ENCODE results near the gene SUPT6H.
"Not testable (repeated sequence)": the region's sequence is repeated elsewhere in the genome, so short reads cannot be mapped to it uniquely, and the experiment has no call there.

DNA sequence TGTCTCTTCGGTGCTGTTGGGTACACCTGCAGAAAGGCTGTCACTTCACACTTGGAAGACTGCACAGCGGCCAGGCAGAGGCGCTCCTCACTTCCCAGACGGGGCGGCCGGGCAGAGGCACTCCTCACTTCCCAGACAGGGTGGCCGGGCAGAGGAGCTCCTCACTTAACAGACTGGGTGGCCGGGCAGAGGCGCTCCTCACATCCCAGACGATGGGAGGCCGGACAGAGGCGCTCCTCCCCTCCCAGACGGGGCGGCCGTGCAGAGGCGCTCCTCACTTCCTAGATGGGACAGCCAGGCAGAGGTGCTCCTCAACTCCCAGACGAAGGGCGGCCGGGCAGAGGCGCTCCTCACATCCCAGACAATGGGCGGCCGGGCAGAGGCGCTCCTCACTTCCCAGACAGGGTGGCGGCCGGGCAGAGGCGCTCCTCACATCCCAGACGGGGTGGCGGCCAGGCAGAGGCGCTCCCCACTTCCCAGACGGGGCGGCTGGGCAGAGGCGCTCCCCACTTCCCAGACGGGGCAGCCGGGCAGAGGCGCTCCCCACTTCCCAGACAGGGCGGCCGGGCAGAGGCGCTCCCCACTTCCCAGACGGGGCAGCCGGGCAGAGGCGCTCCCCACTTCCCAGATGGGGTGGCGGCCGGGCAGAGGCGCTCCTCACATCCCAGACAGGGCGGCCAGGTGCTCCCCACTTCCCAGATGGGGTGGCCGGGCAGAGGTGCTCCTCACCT lies 3.1 kb upstream of the SUPT6H start:
- TF ChIP-seq, protein P1, sequence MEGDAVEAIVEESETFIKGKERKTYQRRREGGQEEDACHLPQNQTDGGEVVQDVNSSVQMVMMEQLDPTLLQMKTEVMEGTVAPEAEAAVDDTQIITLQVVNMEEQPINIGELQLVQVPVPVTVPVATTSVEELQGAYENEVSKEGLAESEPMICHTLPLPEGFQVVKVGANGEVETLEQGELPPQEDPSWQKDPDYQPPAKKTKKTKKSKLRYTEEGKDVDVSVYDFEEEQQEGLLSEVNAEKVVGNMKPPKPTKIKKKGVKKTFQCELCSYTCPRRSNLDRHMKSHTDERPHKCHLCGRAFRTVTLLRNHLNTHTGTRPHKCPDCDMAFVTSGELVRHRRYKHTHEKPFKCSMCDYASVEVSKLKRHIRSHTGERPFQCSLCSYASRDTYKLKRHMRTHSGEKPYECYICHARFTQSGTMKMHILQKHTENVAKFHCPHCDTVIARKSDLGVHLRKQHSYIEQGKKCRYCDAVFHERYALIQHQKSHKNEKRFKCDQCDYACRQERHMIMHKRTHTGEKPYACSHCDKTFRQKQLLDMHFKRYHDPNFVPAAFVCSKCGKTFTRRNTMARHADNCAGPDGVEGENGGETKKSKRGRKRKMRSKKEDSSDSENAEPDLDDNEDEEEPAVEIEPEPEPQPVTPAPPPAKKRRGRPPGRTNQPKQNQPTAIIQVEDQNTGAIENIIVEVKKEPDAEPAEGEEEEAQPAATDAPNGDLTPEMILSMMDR (IDR thresholded peaks at IDR 0.05) = not testable (repeated sequence)
- not testable (repeated sequence) for TF ChIP-seq POLR2A (IDR thresholded peaks at IDR 0.05)

Data from testis (tissue), 2 donors.